MM.1S (cell line): ENCODE measurements around the gene RELN.

Experiments used
- DNase-seq: peaks from one replicate; pipeline ENCODE4 v3.0.0-alpha.2; 2015
- H2AFZ ChIP-seq: fragments of 300-600 bp; sonication (generic); 2 replicates; pipeline ENCODE4 v1.6.0; 2016; ENCODE audit warnings: antibody characterized with exemption, low read length
- H3F3A ChIP-seq: fragments of 300-600 bp; sonication (generic); 2 replicates; pipeline ENCODE4 v1.6.1; 2016; ENCODE audit warnings: mild to moderate bottlenecking, antibody characterized with exemption, low read length, moderate library complexity, mixed read lengths; ENCODE audit not compliant: insufficient read depth
- H3K27ac ChIP-seq: fragments of 300-600 bp; sonication (generic); 2 replicates; pipeline ENCODE4 v1.5.1; 2016; ENCODE audit warnings: mild to moderate bottlenecking, low read length
- H3K27me3 ChIP-seq: fragments of 300-600 bp; sonication (generic); replicated peaks from 2 replicates; pipeline ENCODE4 v1.6.0; 2016; ENCODE audit warnings: low read length; ENCODE audit not compliant: insufficient read depth
- H3K36me3 ChIP-seq: fragments of 300-600 bp; sonication (generic); replicated peaks from 2 replicates; pipeline ENCODE4 v1.6.1; 2016; ENCODE audit warnings: mild to moderate bottlenecking, low read length, mixed read lengths; ENCODE audit not compliant: insufficient read depth
- H3K4me1 ChIP-seq: fragments of 300-600 bp; sonication (generic); 2 replicates; pipeline ENCODE4 v1.6.1; 2016; ENCODE audit warnings: low read length, mixed read lengths
- H3K4me2 ChIP-seq: fragments of 300-600 bp; sonication (generic); 2 replicates; pipeline ENCODE4 v1.6.0; 2016; ENCODE audit warnings: low read depth, low read length
- H3K4me3 ChIP-seq: fragments of 300-600 bp; sonication (generic); 2 replicates; pipeline ENCODE4 v1.5.1; 2016; ENCODE audit warnings: low read length, mixed read lengths
- H3K79me2 ChIP-seq: fragments of 300-600 bp; sonication (generic); 2 replicates; pipeline ENCODE4 v1.6.1; 2016; ENCODE audit warnings: mixed run types, low read length, mixed read lengths
- H3K9ac ChIP-seq: fragments of 300-600 bp; sonication (generic); 2 replicates; pipeline ENCODE4 v1.6.1; 2016; ENCODE audit warnings: low read length, mixed read lengths
- H3K9me2 ChIP-seq: fragments of 300-600 bp; sonication (generic); replicated peaks from 2 replicates; pipeline ENCODE4 v1.6.1; 2016; ENCODE audit warnings: mild to moderate bottlenecking, low read length, mixed read lengths; ENCODE audit not compliant: insufficient read depth
- H3K9me3 ChIP-seq: fragments of 300-600 bp; sonication (generic); replicated peaks from 2 replicates; pipeline ENCODE4 v1.6.1; 2016; ENCODE audit warnings: mild to moderate bottlenecking, low read length, mixed read lengths; ENCODE audit not compliant: insufficient read depth
- H4K20me1 ChIP-seq: fragments of 300-600 bp; sonication (generic); 2 replicates; pipeline ENCODE4 v1.6.1; 2016; ENCODE audit warnings: mild to moderate bottlenecking, low read length, moderate library complexity, mixed read lengths; ENCODE audit not compliant: insufficient read depth
- EZH2 ChIP-seq: fragments of 300-600 bp; sonication (generic); optimal IDR thresholded peaks from 2 replicates; pipeline ENCODE3; 2017; ENCODE audit warnings: low read depth, mild to moderate bottlenecking, antibody characterized with exemption, low read length, mixed read lengths
- EZH2phosphoT487 ChIP-seq: fragments of 300-600 bp; sonication (generic); IDR thresholded peaks from 2 replicates; pipeline ENCODE4 v1.6.1; 2018; ENCODE audit warnings: antibody characterized with exemption, low read length
- TF ChIP-seq, protein P1 (sequence below): fragments of 300-600 bp; sonication (generic); IDR thresholded peaks from 2 replicates; pipeline ENCODE4 v1.5.1; 2016; ENCODE audit warnings: antibody characterized with exemption, low read length, mixed read lengths

The RELN gene

DNA sequence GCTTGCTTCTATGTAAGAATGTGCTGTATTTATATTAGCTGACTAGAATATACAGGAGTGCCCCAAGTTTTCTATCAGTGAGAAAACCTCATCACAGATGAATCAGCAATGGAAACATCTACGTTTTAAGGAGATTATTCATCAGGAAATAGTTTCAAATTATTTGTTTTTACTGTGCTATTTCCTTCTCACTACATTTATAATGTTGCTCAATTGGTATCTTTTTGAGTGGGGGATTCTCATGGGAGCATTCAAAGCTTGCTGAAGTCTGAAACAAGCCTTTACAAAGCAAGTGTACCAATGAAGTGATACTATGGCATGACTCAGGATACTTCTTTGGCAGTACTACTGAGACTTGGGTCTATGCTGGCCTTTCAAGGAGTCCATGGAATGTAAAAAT is 352.4 kb downstream of the RELN start:
- H3K27me3 ChIP-seq = no peaks in the 10 kb centered on the region
- H3K27ac ChIP-seq = no peak overlapping the region
- H3K4me1 ChIP-seq = no peaks in the 10 kb centered on the region
- no peak overlapping the region for H3K4me2 ChIP-seq
- no peak overlapping the region for H3K4me3 ChIP-seq
- no peaks in the 10 kb centered on the region for H3K79me2 ChIP-seq
- no peaks in the 10 kb centered on the region for H3F3A ChIP-seq
- H2AFZ ChIP-seq = no peak overlapping the region
- no peak overlapping the region for H3K9ac ChIP-seq
- no peak for DNase-seq
- no peaks in the 10 kb centered on the region for H4K20me1 ChIP-seq
- no peaks in the 10 kb centered on the region for H3K36me3 ChIP-seq
- TF ChIP-seq, protein P1, sequence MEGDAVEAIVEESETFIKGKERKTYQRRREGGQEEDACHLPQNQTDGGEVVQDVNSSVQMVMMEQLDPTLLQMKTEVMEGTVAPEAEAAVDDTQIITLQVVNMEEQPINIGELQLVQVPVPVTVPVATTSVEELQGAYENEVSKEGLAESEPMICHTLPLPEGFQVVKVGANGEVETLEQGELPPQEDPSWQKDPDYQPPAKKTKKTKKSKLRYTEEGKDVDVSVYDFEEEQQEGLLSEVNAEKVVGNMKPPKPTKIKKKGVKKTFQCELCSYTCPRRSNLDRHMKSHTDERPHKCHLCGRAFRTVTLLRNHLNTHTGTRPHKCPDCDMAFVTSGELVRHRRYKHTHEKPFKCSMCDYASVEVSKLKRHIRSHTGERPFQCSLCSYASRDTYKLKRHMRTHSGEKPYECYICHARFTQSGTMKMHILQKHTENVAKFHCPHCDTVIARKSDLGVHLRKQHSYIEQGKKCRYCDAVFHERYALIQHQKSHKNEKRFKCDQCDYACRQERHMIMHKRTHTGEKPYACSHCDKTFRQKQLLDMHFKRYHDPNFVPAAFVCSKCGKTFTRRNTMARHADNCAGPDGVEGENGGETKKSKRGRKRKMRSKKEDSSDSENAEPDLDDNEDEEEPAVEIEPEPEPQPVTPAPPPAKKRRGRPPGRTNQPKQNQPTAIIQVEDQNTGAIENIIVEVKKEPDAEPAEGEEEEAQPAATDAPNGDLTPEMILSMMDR = no peak
- TF ChIP-seq EZH2phosphoT487 (no peak), EZH2 (no peak)
- H3K9me3 ChIP-seq = no peaks in the 10 kb centered on the region
- H3K9me2 ChIP-seq = no peaks in the 10 kb centered on the region

DNA sequence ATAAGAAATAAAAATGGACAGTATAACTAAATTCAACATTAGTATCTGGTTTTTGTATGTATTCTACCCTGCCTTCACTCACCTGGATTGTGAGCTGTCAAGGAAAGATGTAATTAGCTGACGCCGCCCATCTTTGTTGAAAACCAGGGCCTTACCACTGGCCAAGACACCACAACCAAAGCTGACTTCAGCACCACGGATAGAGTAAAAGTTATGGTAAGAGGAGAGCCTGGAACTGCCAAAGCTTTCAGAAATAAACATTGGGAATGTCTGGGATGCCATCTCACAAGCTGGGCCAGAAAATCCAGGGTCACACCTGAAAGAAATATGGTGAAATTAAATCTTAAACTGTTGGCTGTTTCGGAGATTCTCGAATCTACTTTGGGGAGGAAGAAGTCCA is 353.3 kb downstream of the RELN start:
- Histone ChIP-seq H4K20me1 (no peaks in the 10 kb centered on the region), H3K9ac (no peak overlapping the region), H3K4me2 (no peak overlapping the region), H3K4me3 (no peak overlapping the region), H2AFZ (no peak overlapping the region), H3K9me2 (no peaks in the 10 kb centered on the region), H3K9me3 (no peaks in the 10 kb centered on the region), H3F3A (no peaks in the 10 kb centered on the region), H3K79me2 (no peaks in the 10 kb centered on the region), H3K27ac (no peak overlapping the region), H3K27me3 (no peaks in the 10 kb centered on the region), H3K36me3 (no peaks in the 10 kb centered on the region), H3K4me1 (no peaks in the 10 kb centered on the region)
- TF ChIP-seq EZH2phosphoT487 = no peak
- TF ChIP-seq EZH2 = no peak
- TF ChIP-seq, protein P1 = no peak
- no peak for DNase-seq

DNA sequence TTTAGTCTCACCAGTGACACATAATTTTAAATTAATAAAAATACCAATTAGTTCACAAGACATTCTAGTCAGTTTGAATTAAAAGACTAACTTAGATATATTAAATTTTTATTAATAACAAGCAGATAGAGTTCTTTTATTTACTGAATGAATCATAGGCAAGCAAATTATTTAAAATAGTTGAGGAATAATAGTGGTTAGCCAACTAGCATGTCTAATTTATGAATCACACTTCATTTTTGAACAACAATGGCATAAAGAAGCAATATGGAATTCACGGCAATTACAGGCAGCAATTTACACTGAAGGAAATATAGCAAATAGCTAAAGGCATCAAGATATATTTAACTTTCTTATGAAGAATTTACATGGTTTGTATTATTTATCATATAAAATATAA is 356.5 kb downstream of the RELN start:
- Histone ChIP-seq H3K9me3 (no peaks in the 10 kb centered on the region), H3F3A (no peaks in the 10 kb centered on the region), H3K79me2 (no peaks in the 10 kb centered on the region), H3K4me1 (no peaks in the 10 kb centered on the region), H3K4me3 (no peak overlapping the region), H3K27me3 (no peaks in the 10 kb centered on the region), H3K36me3 (no peaks in the 10 kb centered on the region), H3K27ac (no peak overlapping the region), H3K9me2 (no peaks in the 10 kb centered on the region), H2AFZ (no peak overlapping the region), H3K4me2 (no peak overlapping the region), H4K20me1 (no peaks in the 10 kb centered on the region), H3K9ac (no peak overlapping the region)
- TF ChIP-seq EZH2phosphoT487 = no peak
- TF ChIP-seq EZH2 = no peak
- TF ChIP-seq, protein P1 = no peak
- no peak for DNase-seq
